NCI-H2227 treated with DMSO at 0.1 percent for 48 hours (cell line): Measurements from ENCODE around the gene APBA2.

Source experiments
- DNase-seq: peaks from one replicate; lab custom pipeline; 2025; lab: John Stamatoyannopoulos, UW

The APBA2 gene

DNA sequence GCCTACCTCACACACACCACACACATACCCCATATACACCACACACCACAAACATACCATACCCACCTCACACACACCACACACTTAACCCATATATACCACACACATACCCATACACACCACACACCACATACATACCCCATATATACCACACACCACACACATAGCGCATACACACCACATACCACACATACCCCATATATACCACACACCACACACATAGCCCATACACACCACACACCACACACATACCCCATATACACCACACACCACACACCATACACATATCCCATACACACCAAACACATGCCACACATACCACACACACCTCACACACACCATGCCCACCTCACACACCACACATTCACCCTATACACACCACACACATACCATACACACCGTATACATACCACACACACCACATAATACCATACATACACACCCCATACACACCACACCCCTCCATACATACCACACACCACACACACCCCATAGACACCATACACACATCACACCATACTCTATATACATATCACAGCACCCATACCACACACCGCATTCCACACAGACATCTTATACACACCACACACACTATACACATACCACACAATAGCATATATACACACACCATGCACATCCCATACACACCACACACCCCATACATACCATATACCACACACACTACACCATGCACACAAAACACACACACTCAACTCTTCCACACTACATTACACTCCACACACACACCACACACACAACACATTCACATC lies 29.5 kb downstream of the APBA2 start:
- DNase-seq, result no peak

DNA sequence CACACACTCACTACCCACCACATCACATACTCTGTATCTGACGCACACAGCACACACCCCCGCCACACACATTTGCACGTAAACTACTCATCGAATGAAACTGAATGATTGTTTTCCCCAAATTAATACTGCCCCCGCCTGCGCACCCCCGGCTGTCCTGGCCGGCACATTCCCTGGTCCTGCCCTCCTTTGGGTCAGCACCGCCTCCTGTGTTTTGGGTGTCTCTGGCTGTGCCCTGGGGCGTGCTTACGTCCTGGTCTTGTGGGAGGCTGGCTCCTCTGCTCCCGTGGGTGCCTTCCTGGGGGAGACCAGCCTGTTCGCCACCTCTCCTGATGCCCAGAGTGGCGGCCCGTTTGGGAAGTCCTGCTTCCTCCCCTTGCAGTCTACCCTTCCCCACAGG lies 30.2 kb downstream of the APBA2 start:
- DNase-seq, result no peak

DNA sequence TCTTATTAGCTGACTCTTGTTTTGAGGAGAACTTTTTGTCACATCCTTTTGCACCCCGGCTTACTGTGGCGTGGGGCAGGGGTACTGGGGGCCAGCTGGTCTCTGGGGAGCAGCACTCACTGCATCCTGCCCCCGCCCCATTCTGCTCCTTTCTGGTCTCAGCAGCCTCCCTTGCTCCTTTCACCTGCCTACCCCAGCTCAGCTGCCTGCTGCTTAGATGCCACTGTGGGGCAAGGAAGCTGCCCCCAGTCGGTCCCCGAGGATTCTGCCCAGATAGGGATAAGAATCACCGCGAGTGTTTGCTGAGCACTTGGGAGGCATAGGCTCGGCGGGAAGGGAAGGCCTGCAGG lies 32.0 kb downstream of the APBA2 start:
- DNase-seq, result no peak

DNA sequence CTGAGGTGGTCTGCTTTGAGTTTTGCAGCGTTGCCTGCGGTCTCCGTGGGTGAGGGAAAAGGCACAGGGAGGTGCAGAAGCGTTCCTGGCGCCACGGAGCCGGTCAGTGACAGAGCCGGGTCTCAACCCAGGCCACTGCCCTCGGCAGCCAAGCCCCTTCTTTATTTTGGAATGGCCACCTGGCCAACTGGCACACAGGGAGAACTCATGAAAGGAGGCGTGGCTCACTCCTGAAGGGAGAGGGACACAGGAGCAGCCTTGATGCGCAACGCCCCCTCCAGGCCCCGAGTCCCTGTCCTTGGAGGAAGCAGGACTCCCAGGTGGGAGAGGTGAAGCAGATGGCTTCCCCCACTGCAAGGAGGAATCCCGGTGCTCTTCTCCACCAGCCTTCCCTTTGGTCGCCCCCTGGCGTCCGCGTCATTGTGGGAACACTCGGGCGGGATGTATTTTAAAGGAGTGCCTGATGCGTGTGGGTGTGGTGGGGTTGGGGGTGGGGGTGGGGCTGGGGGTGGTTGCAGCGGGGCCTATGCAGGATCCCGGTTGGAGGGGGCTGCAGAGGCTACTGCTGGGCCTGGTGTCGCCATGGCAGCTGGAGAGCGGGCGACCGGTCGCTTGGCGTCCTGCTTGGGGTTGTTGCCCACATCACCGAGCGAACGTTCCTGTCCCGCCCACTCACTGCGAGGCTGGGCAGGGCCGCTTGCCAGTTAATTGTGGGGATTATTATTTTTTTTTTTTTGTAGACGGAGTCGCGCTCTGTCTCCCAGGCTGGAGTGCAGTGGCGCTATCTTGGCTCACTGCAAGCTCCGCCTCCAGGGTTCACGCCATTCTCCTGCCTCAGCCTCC lies 32.6 kb downstream of the APBA2 start:
- DNase-seq, result no peak

DNA sequence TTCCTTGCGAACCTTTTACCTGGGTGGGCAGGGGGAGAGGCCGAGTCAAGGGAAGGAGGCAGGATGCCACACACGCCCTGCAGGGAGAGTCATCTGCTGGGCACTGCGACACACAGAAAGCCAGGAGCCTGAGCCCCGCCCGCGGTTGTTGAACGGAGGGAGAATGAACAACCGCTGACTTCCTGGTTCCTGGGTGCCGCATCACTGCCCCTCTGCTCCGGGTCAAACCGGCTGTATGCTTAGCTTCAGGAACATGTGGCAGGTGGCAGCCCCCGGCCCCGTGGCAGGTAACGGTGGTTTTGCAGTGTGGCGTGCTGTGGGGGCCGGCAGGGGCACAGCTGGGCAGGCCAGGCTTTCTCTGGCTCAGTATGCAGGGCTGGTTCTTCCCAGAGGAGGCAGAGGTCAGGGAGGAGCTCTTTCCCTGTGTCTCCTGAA lies 33.4 kb downstream of the APBA2 start:
- DNase-seq, result no peak

DNA sequence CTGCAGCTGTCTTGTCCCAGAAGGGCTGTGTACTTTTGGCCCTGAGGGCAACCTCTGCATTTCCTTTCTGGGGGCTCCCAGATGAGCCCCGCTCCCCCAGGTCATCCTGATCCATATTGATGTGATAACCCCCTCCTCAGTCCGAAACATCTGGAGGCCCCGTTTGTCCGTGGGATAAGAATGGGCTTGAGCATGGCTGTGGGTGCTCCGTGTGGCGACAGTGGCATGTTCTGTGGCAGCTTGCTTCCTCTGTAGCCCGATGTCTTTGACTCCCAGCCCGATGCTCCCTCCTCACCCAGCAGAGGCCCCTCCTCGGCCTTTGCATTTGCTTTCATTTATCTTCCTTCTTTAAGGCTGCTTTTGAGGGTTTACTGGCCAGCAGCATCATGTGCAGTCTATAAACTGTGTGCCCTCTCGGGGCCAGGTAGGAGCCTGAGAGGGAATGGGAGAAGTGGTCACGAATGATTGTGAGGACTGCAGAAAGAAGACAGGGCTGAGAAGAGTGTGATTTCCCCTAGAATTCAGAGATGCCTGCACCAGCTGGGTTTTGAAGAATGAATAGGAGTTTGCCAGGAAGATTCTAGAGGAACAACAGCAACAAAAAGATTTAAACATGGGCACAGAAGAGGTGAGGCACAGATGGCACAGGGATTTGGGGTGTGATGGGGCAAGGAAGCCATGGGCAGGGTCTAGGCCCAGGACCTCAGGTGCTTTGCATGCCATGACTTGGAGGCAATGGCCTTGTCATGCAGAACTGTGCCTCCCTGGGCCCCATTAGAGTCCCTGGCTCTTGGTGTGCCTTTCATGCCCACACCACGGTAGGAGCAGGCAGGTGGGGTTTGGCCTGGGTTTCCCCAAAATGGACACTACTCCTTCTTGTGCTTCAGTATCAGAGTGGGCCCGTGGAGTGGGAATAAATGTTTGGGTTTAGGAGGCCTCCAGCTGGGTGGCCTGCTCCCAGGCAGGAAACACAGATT lies 34.2 kb downstream of the APBA2 start:
- no peak for DNase-seq

DNA sequence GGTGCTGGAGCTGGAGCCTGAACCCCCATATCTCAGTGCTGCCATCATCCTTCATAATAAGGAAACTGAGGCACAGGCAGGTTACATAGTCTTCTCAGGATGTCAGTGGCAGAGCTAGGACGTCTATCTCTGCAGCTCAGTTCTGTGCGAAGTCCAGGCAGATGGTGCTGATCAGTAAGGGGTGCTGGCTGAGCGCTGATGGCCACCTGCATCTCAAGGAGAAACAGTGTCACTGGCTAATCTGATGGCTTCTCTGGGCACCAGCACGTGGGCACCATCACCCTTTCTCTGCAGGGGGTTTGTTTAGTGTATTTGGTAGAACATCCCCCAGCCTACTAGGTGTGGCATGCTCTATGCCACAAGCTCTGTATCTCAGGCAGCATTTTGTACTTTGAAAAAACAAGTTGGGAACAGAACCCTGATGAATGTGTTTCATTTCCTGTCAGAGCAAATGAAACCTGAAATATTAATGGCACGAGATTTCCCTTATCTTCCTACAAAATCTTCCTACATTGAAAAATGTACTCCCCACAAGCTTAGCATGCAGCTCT lies 35.1 kb downstream of the APBA2 start:
- no peak for DNase-seq

DNA sequence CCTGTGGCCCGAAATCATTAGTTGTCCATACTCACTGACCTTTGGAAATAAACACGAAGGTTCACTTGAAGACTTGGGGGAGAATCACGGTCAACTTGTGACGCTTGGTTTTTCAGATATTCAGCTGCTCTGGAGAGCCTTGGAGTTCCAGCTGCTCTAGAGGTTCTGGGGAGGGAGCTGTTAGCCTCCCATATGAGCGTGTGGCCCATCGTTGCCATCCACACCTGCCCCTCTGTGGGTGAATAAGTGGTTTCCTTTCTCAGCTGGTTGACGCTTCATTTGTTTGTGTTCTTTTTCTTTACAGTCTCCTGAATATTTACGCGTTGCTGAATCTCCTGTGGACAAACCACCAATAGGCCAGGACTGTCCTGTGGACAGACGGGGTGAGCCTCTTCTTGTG lies 35.6 kb downstream of the APBA2 start:
- DNase-seq, result no peak

DNA sequence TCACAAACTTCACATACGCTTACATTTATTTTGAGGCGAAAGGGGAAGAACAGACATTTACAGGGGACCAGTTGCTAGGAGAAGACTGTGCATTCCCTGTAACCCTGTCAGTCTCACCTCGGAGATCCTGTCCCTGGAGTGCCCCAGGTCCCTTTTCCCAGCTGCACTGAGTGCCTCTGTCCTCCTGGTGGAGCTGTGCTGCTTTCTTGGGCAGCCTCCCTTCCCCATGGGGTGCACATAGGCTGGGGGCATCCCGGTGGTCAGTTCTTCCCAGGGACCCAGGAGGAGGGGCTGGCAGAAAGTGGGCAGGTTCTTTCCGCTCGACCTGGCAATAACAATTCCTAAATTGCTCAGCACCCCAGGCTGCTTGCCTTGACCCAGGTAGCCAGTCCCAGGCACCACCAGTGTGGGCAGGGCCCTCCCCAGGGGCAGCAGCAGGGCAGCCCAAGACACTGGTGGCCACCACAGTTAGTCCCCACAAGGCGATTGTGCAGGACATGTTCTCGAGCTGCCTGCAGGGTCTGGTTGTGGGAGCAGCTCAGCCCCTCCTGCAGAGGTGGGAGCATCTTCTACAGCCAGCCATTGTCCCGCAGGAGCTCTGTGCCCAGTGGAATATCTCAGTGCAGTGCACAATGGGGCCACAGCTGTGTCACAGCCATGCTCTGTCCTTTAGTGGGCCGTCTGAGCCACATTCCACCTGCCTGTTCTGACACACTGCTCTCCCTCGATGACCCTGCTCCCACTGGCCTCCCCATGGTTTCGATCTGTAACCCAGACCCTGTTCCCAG lies 36.3 kb downstream of the APBA2 start:
- no peak for DNase-seq

DNA sequence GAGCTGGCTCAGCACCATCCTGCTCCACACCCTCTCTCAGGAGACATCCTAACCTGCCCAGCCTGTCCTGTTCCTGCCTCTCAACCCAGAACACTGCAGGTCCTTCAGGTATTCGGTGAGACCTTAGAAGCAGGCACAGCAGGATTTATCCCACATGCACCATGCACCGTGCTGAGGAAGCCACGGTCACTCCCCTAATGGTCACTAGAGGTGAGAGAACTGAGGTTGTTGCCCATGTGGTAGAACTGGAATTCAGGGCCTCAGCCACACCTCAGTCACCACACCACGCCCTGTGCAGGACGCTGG lies 36.9 kb downstream of the APBA2 start:
- DNase-seq, result no peak

DNA sequence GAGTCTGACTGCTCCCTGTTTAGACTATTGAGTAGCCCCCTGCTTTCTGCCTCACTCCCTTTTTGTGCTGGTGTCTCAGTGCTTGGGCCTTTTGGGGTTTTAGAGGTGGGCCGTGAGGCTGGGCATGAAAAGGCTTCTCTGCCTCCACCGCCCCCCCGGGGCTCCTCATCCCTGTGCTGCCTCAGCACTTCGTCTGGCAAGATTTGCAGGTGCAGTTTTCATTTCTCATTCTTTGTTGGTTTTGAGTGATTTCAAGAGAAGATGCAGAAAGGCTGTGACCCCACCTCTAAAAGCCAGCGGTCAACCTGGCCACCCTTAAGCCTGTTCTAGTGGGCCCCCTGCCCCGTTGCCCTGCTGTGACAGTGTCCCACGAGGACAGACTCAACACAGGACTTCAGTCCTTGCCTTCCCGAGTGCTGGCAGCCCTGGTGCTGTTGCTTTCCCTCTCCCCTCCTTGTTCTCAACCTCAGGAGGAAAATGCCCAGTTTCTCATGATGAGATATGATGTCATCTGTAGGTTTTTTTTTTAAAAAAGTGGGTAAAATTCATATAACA lies 38.0 kb downstream of the APBA2 start:
- no peak for DNase-seq

DNA sequence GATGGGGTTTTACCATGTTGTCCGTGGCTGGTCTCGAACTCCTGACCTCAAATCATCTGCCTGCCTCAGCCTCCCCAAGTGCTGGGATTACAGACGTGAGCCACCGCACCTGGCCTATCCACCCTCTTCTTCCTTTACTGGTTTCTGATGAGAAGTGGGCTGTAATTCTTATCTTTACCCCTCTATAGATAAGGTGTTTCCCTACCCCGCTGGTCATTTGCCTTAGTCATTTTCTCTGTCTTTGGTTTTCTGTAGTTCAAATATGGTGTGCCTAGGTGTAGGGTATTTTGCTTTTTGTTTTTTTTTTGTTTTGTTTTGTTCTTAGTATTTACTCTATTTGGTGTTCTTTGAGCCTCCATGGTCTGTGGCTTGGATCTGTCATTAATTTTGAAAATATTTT lies 41.3 kb downstream of the APBA2 start:
- no peak for DNase-seq

DNA sequence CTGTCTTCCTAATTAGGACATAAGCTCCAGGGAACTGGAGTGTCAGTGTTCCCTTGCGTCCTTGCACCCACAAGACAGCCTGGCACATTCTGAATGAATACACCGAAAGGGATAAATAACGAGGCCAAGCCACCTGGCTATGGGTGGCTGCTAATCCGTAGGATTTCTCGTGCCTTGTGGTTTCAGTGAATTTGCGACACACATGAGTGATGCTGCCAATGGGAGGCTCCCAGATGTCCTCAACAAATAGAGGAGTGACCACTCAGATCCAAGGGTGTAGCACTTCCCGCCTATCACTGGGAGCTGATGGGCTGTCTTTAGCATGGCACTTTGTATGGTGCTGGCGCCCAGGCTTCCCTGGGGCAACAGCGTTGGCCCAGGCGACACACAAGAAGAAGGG lies 43.4 kb downstream of the APBA2 start:
- DNase-seq, result no peak

DNA sequence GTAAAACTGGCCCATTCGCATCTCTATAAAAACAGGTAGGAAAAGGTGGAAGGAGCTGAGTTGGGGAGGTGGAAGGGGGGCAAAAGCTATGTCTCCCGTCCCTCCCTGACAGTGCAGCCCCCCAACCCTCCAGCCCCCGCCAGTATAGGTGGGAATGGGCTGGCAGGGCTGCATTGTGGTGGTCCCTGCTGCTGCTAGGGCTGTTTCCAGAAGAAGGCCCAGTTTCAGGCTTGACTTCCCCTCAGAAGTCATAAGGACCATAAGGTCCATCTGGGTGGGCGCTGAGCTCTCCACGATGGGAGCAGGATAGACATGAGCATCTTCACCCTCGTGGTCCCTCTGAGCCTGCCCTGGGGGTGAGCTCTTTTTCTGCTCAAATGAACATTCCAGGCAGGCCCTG lies 44.2 kb downstream of the APBA2 start:
- DNase-seq, result no peak

DNA sequence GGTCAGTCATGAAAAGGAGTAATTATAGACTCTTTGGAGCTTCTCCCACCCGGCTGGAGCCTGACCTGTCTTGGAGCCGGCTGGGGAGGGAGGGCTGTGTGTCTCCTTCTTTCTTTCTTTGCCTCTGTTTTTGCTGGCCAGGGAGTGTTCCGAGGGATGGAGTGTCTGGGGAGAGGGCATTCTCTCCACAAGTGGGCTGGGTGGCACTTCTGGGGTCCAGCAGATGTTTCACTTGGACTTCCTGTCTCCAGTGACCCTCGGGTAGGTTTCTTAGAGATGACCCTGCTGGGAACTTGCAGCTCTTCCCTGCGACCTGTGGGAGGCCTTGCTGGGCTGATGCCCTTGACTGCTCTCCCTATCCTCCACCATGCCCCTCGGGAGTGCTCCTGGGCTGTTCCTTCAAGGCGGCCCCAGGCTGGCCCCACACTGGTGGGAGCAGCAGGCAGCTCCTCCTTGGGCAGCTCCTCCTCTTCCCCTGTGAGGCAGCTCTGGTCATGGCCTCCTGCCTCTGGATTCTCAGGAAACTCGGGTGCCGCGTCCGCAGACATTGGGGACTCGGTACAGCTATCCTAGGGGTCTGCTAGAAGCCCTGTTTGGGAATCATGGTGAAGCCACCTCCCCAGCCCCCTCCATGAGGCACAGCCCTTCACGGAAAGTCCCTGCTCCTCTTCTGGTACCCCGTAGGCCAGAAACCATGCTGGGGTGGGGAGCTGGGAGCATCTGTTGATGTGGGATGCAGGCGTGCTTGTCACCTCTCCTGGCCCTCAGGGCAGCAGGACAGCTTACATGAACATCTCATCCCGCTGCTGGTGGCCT lies 44.9 kb downstream of the APBA2 start:
- no peak for DNase-seq

DNA sequence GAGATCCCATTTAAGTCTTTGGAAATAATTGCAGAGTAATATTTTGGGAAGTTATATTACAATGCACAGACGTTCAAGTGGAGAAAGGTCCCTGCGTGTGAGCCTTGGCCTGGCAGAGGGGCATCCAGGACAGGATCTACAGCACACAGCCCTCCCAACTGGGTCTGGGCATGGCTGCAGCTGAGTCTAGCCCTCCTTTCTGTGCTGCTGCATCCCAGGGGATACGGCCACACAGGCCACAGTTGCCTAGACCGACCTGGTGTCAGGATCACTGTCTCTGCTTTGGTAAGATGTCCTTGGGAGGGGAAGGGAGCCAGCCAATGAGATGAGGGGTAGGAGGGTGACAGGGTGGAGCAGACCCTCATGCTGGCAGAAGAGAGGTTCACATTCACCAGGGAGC lies 46.1 kb downstream of the APBA2 start:
- no peak for DNase-seq

DNA sequence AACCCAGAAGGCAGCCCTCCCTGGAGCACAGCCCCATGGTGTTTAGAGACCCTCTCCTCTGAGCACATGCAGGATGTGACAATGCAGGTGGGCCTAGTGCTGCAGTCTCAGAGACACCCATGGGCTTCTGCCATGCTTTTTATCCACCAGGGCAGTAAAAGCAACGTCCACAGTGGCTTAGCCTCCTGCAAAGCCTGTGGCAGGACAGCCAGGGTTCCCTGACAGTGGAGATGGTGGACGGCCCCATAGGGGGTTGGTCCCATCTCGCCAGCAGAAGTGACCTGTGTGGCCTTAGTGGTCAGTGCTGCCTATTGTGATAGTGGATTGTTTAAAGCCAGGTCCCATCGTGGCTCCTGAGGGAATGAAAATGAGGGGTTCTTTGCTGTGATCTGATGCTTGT lies 46.6 kb downstream of the APBA2 start:
- DNase-seq, result no peak

DNA sequence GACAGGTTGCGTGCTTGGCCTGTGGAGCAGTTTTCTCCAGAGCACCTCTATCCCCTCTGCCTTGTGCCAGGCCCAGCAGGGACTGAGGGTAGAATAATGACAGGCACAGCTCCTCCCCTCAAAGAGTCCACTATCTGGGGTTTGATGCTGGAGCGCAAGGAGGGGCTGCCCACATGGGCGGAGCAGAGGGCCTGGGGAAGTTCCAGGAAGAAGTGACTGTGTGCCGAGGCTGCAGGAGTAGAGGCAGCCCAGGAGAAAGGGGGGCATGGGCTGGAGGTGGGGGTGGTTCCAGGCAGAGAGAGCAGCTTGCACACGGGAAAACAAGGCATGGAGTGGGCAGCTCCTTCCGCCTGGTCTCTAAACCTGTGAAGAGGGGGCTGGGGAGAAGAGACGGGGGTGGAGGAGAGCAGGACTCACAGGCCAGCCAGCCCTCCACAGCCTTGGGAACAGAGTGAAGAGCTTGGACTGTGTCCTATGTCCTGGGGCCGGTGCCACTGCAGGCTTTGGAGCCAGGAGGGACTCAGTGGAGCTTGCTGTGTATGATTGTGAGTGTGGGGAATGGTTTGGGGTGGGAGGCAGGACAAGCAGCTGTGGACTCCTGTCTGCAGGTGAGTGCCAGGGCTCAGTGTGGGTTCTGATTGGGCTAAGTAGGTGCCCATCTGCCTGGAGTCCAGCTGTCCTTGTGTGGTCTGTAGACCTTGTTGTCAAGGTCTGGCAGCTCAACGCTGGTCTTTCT lies 48.1 kb downstream of the APBA2 start:
- no peak for DNase-seq

DNA sequence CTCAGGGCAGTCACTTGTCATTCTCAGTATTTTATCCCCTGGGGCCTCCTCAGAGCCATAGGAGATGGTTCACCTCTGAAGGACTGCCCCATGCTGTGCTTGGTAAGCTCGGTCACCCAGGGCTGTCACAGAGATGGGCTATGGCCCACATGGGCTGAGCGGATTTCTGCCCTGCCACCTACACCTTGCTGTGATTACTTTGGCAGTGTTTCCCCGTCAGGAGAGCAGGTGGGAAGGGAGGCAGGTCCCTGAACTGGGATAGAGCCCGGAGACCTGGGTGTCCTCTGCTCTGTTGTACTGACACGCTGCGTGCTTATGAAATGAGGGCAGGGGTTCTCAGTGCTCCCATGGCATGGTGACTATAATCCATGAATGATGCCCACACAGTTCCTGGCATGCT lies 48.9 kb downstream of the APBA2 start:
- DNase-seq, result no peak

DNA sequence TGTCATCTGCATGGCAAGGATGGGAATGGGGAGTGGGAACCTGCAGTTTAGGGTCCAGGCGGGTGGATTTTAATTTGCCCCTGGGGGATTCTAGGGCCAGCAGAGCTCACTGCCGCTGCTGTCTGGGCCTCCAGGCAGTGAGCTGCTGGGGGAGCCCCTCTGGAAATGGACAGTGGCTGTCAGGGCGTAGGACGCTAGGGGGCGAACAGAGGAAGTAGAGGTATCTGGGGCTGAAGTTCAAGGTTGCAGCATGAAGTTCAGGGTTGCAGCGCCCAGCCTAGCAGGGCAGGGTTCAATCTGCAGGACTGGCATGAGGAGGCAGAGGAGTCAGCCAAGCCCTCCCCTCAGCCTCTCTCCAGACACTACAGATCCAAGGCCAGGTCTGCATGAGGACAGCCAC lies 49.5 kb downstream of the APBA2 start:
- no peak for DNase-seq
